Measurements from ENCODE around the gene MARCHF5.

DNA sequence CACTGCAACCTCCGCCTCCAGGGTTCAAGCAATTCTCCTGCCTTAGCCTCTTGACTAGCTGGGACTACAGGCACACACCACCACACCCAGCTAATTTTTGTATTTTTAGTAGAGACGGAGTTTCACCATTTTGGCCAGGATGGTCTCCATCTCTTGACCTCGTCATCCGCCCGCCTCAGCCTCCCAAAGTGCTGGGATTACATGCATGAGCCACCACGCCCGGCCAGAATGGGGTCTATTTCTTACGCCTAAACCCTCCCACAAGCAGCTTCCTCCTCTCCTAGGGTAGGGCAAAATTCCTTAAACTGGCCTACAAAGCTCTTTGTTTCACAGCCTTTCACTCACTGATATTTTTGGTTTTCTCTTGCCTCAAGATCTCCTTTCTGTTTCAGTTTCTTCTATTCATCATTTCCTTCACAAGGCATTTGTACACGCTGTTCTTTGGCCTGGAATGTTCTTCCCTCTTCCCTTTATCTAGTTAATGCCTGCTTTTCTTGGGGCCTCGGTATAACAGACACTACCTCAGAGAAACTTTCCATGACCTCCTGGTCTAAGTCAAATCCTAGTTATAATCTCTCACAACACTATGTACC, 6.8 kb upstream of the MARCHF5 start:
- no peak for TF ChIP-seq POLR2A (IDR thresholded peaks at IDR 0.05)
- no peak for TF ChIP-seq CTCF (IDR thresholded peaks at IDR 0.05)
- TF ChIP-seq POLR2AphosphoS5 (IDR thresholded peaks at IDR 0.05), result no peak
